NCI-H1417 (cell line): ENCODE measurements around the gene CERS6.

Experiments
- DNase-seq, 3 experiments: peaks; one replicate each; lab custom pipeline; 2025; lab: John Stamatoyannopoulos, UW

The CERS6 gene

DNA sequence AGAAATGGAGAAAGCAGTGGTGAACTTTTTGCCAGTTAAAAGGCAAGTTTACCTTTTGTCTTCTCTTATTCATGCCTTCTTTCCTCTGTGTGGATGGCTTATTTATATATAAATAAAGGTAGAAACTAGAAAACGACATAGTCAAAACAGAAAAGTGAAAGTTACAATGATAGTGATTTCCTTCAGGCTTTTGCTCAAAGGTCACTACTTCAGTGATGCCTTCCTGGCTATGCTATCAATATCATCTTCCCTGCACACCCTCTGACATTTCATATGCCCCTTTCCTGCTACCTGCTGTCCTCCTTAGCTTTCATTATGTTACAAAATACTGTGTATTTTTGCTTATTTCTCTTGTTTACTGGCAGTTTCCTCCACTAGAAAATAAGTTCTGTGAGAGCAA is 214.4 kb downstream of the CERS6 start:
- DNase-seq = no peak

DNA sequence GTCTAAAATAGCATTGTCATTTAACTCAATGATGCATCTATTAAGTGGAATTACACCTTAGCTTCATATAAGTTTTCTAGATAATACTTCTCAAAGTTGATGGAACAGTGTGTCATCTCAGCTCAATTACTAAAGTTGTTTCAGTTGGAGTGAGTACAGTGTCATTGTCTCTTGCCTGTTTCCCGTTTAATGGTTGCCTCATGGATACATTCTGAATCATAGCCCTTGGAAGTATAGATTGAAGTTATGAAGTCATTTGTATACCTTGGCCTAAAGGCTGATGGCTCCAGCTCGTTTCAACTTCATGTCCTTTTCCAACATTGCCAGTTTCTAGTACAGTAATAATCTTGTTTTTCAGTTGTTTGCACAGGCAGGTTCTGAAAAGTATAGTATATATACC is 215.9 kb downstream of the CERS6 start:
- DNase-seq = no peak

DNA sequence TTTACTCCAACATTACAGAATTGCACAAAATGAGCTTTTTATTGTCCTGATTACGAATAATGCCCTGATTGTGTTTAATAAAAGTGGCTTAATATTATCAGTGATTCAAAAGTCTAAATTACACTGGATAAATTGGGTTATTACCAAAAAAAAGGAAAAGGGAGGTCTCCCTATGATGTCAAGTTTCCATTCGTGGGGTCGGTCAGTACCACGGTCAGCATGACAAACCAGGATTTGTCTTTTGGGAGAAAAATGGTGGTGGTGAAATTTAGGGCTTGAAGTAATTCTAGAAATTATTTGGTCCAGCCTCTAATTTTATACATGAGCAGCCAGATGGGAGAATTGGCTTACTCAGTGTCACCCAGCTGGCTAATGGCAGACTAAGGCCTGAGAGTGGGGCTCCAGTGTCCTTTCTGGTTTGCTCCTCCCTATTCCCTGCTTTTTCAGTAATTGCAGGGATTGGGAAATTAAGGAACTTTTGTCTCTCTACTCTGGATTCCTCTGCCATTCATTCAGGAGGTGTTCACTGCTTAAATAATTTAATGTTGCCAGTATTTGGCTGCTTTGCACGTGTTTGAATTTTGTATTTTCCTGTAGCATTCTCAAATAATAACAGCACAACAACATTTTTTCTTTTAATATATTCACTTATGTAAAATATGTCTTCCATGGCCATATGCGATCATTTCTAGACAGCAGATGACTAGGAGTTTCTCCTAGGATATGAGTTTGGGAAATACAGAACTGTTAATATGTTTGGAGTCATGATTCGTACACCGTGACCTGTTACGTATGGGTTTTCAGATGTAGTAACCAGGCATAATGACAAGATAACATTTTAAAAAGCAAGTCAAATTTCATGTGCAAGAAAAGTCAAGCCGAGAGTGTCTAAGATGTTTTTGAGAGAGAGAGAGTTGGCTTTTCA is 217.5 kb downstream of the CERS6 start:
- no peak for DNase-seq

DNA sequence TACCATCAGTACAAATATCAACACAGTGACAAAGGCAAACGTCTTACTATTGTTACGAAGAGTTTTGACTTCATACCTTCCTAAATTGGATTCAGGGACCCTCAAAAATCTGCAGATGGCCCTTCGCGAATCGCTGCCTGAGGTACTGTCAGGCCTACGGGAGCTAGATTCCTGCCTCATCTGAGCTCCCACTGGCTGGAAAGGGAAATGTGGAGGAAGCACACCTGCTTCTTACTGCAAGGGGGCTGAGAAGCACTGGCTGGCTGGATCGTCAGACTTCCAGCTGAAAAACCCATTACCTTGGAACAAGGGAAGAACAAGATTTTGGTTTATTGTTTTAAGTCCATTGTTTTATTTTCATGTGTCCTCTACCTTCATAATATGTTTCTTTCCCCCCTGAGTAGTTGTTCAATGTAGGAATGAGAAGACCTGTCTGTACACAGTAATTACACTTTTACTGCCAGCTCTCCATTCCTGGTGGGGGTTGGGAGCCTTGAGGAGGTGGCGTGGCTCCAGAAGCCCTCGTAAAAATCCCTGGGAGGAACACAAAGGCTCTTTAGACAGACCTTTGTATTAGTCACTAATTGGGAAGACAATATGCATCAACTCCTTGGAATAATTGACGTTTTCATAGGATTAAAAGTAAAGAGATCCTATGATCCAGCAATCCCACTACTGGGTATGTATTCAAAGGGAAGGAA is 222.2 kb downstream of the CERS6 start:
- peak in 1 of 3 experiments; percentile 0 for DNase-seq

DNA sequence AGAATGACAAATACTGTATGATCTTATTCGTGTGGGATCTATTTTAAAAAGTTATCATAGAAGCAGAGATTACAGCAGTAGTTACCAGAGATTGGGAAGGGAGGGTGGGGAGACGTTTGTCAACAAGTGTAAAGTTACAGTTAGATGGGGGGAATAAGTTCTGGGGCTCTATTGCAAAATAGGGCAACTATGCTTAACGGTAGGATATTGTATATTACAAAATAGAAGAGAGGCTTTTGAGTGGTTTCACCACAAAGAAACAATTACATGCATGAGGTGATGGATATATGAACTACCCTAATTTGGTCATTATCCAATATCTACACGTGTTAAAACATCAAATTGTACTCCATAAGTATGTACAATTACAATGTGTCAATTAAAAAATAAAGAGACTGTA is 223.0 kb downstream of the CERS6 start:
- no peak for DNase-seq

DNA sequence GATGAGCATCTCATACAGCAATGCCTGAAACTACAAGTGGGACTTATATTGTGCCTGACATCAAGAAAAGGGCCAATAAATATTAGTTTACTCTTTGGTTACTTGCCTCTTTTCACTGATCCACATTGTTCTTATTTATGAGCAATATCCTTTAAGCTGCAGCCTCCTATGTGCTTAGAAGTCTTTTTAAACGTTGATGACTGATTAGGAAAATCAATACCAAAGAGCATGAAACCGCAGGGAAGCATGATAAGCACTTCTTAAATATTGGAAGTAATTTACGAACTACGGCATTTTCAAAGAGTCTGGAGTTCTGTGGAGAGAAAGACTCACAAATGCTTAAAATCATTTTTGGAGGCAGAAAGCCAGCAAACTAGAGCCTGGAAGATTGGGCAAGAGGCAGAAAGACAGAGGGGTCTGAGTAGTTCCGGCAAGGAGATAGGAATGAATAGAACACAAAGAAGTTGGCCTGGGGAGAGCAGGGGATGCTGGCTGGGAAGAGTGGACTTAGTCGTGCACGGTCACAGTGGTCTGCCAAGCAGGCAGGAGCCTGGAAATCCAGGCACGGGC is 223.8 kb downstream of the CERS6 start:
- DNase-seq = no peak

DNA sequence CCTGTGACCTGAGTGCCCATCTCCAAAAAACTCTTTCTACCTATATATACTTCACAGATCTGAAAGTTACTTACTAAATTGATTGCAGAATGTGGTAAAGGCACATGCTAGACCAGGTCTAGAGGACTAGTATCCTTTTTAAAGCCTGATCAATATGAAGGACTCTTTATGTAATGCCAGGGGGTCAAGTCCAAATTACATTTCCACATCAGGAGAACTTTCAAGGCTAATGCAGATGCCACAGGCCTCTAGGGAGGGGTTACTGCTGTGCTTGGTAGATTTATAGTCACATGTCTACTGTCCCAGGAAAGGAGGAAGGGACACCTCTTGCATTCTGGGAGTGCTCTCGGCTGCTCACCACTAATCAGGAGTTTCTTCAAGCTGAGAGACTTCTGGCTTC is 227.9 kb downstream of the CERS6 start:
- DNase-seq = no peak

DNA sequence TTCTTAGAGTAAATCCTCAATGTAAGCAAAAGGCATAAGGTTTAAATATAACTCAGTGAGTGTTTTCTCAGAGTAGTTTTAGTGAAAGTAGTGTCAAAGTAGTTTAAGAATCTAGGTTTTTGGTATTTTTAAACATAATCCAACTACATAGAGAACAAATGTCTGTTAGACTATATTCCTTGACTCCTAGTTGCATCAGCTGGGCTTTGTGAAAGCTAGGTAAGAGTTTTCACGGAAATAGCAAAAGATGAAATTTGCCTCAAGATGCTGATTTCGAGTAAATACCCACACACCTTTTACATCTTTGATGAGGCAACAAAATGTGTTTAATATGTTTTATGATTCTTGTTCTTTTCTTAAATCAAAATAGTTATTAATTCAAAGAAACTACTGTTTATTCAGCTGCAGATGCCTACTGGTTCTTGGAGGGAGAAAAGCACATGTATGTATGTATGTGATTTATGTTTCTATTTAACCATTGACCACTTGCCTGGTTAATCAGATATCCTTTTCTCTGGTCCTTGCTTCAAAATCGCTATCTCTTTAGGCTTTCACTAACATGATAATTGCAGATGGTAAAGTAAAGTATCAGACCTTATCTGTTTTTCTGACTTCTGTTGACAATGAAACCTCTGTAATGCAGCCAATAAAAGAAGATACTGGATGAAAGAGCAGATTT is 229.0 kb downstream of the CERS6 start:
- no peak for DNase-seq

DNA sequence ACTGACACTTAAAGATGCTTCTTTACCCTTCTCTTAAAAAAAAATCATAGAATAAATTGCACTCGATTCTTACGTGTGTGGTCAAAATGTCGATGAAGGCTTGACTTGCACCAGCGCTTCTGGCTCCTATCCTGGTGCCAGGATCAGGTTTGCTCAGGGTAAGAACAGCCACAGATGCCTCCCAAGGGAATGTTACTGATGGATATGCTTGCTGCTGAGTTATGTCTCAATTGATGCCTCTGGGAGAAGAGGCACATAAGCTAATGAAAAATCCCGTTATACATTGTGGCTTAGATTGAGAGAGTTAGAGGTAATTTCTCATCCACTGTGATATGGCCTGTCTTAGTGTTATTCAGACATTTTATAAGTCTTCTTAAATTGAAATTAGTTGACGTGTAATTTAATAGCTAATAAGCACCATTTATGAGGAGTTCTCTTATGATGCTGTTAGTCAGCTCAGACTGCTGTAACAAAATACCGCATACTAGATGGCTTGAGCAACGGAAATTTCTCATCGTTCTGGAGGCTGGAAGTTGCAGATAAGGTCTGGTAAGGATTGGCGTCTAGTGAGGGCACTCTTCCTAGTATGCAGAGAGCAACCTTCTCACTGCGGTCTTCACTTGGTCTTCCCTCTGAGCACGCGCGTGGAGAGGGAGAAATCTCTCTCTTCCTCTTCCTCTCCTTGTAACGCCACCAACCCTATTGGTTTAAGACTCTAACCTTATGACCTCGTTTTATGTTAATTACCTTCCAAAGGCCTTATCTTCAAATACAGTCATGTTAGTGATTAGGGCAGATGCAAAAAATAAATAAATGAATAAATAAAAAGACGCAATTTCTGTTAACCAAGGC is 229.8 kb downstream of the CERS6 start:
- peak in 2 of 3 experiments; percentile 0 to 74 for DNase-seq

DNA sequence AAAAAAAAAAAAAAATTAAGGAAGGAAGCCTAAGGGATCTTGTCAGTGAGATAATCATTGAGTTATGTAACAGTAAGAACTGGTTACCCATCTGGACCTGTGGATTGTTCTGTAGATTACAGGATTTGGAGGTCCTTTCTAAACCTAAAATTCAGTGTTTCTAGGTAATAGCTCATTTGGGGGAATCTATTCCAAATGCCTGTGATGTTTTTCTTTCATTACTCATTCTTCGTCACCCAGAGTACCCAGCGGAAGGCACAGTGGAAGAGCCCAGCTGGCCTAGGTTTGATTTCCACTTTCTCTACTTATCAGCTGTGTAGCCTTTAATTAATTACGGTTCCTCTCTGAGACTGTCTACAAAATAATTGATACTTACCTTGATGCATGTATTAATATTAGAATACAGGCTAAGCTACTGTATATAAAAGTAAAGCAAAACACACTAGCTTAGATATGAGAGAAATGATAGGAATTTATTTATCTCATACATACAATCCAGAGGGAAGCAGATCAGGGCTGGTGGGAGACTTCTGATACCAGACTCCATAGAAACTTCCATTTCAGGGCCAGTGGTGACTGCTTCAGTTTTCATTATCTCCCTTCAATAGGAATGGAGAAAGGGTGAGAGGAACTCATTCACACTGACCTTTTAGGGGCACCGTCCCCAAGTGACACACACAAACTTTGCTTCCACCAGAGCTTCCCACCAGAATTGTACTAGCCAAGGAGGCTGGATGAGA is 230.6 kb downstream of the CERS6 start:
- DNase-seq = no peak

DNA sequence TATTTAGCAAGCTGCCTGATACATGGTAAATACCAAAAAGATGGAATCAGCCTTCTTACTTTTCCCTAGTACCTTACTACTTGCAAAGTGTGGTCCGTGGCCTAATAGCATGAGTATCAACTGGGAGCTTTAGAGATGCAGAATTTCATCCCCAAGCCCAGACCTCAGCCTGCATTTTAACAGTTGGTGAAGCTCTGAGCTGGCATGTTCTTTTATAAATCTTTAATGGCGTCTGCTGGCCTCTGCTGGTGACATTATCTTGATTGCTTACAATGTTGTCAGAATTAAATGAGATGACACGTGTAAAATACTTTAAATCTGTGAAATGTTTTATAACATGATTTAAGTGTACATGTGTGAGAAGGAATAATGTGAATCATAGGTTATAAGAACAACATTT is 231.2 kb downstream of the CERS6 start:
- no peak for DNase-seq

DNA sequence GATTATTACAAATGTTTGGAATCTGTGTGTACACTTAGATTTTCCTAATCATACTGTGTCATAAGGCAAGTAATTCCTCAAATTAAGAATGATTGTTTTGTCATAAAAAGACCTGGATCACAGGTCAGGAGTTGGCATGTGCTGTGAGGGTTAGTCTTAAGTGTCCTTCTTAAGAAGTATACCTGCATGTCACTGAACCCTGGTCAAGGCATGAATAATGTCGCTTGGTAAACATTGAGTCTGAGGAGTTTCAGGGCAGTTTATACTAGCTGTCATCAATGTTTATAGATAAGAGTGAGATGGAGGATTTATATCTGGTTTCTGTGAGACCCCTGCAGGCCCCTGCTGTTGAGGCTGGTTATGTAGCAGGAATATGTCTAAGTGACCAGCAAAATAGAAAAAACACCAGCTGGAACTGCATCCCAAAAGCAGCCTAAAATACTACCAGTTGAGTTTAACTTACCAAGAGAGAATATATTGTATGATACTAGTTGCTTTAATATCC is 234.4 kb downstream of the CERS6 start:
- no peak for DNase-seq

DNA sequence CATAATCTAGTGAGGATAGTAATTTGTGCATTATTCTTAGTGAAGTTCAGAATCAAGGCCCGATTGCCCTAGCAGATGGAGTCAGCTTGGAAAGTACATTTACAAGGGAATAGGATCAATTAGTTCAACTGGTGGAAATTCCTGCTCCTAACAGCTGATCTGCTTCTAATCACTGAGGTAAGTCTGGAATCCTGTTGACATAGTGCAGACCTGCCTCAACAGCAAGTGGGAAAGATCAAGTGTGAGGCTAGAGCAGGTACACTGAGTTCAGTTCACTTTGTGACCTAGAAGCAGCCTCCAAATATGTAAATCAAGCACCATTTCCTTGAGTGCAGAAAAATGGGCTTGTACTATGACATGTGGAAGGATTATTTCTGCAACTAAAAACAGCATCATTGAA is 235.1 kb downstream of the CERS6 start:
- DNase-seq = no peak

DNA sequence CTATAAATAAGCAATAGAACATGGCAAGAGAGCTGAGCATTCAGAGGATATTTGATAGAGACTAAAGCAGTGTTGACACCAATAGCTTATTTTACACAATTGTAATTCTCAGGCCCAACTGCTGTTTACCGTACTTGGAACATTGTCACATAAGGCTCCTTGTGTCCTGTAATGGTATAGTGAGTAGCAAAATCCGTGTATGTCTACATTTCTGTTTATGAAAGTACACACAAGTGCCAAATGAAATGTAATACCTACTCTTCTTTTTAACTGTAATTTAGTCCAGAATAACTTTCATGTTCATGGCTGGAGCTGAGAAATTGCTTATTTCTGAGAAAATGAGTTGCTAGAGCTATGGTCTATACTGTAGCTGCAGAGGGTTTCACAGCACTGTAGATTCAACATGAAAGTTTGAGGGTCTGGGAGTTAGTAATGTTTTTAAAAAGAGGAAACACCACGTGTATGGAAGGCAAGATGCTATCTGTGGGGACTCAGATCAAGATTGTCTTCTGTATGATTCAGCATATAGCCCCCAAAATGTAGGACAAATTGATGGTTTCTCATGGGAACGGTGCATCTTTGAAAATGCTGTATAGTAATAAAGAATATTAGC is 236.2 kb downstream of the CERS6 start:
- no peak for DNase-seq

DNA sequence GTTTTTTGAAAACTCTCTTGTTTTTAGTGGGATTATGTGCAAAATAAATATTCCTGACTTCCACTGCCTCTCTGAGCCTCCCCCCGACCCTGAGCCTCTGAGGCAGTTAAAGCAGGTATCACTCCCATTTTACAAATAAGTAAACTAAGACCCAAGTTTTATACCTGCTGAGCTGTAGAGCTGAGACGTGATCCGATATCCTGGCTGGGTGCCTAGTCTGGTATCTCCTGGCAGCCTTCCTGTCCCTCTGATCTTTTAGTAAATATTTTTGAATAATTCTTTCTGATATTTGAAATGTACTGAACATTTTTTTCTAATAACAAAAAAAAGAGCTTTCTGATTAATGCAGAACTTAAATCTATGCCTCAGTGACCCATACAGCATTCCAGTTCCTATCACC is 238.1 kb downstream of the CERS6 start:
- DNase-seq = no peak

DNA sequence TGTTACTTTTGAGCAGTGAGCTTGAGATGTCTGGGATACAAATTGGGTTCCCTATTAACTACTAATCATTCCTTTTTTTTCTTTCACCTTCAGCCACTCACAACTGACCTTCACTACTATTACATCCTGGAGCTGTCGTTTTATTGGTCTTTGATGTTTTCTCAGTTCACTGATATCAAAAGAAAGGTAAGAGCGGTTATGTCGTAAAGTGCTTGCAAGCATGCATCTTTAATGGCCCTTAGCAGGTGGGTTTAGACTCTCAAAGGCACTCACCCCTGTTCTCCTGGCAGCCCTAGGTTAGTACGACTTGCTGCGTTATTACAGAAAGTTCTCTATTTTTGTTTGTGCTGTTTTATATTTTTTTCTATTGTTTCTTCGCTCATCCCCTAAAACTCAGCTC is 238.8 kb downstream of the CERS6 start:
- DNase-seq = peak in 2 of 3 experiments; percentile 14 to 75

DNA sequence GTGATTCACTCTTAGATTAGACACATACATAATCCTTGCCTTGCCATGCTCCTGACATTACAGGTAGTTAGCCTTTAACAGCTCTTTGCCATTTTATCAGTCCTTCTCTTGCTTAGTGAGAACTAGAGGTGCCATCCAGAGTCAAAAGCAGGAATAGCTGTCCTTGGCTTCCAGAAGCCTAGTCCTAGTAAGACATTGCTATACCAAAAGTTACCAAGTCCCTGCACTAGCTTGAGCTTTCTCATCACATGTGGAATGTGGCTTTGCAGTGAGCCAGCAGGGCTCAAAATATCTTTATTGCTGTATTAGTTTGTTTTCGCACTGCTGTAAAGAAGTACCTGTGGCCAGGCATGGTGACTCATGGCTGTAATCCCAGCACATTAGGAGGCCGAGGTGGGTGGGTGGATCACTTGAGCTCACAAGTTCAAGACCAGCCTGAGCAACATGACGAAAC is 241.6 kb downstream of the CERS6 start:
- DNase-seq = no peak

DNA sequence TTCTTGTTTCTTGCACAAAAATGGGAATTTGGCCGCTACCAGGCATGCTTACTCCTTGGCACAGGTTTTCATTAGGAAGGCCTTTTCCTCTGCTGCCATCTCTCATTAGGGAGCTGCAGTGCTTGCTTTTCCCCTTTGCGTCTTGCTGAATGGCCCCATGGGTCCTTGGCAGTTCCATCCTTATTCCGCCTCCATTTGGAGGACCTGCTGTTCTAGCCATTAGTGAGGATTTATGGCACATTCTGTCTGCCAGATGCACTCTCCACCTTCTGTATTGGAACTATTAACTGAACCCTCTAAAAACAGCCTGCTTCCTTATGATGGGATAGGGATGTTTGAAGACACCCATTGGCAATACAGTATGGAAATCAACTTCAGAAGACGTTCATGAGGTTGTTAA is 242.9 kb downstream of the CERS6 start:
- DNase-seq = peak in 1 of 3 experiments; percentile 77

DNA sequence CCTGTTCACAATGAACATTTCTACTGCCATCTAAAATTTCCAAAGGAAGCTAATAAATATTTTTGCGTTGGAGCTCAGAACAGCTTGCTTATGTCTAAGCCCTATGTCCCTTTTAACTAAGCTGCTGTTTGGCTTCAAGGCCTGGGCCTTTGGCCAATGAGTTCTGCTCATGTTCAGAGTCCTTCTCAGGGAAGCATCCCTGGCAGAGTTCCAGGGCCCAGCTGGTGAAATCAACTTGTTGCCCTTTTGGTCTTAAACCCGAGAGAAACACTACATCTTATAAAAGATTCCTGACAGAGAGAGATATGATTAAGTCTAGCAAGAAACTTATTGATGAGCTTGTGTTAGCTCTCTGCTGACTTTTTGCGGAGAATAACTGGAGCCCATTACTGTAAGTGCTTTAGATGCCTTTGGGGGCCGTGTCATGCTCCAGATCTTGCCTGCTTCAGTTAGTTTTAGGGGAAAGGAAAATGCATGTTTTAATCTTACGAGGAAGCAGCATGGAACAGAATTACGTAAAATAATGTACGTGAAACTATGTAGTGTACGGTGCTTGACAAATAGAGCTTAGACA is 243.9 kb downstream of the CERS6 start:
- no peak for DNase-seq
